ENCODE results near the gene XYLT1. TPM values are rescaled to one million over a fixed set of nuclear protein-coding genes. Genes with fewer than 3 reads are reported as not detected.
"Not testable (repeated sequence)": the region's sequence is repeated elsewhere in the genome, so short reads cannot be mapped to it uniquely, and the experiment has no call there.

XYLT1 gene
- total RNA-seq, 1 experiment from 2014 or later = 14.5 TPM

GRCh38 chr16:17483351-17483750, 12.6 kb upstream of the XYLT1 start:
- no peak overlapping the region for H3K27ac Mint-ChIP-seq
- H3K36me3 Mint-ChIP-seq (ENCODE audit: insufficient read depth in 1 of 3, low read depth in 3 of 3) = no peaks in the 10 kb centered on the region; a peak in 2 of 7 replicates
- H4K5ac ChIP-seq (ENCODE audit: insufficient read length, low read depth, low read length) = no peak overlapping the region
- H3K27ac ChIP-seq (ENCODE audit: insufficient read length, low read depth, low read length) = no peak overlapping the region
- H3K4me3 Mint-ChIP-seq = no peak overlapping the region
- no peak overlapping the region for H4K91ac ChIP-seq (ENCODE audit: insufficient read length, low read depth, low read length)
- peak overlapping the region; percentile 22 for H2AFZ ChIP-seq (ENCODE audit: low read length)
- no peaks in the 10 kb centered on the region for H3K27me3 ChIP-seq (ENCODE audit: insufficient read depth, low read length)
- H3K27me3 Mint-ChIP-seq (ENCODE audit: low read depth) = peaks cover 6% of the 10 kb centered on the region
- no peak overlapping the region for H3K9ac ChIP-seq (ENCODE audit: extremely low read depth, insufficient read length, low read length)
- TF ChIP-seq, protein P1, sequence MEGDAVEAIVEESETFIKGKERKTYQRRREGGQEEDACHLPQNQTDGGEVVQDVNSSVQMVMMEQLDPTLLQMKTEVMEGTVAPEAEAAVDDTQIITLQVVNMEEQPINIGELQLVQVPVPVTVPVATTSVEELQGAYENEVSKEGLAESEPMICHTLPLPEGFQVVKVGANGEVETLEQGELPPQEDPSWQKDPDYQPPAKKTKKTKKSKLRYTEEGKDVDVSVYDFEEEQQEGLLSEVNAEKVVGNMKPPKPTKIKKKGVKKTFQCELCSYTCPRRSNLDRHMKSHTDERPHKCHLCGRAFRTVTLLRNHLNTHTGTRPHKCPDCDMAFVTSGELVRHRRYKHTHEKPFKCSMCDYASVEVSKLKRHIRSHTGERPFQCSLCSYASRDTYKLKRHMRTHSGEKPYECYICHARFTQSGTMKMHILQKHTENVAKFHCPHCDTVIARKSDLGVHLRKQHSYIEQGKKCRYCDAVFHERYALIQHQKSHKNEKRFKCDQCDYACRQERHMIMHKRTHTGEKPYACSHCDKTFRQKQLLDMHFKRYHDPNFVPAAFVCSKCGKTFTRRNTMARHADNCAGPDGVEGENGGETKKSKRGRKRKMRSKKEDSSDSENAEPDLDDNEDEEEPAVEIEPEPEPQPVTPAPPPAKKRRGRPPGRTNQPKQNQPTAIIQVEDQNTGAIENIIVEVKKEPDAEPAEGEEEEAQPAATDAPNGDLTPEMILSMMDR (conservative IDR thresholded peaks at IDR 0.05) = no peak
- H3K4me2 ChIP-seq (ENCODE audit: insufficient read depth, insufficient read length, low read length) = no peak overlapping the region
- H2BK20ac ChIP-seq (ENCODE audit: low read depth, low read length, poor library complexity, severe bottlenecking) = no peak overlapping the region
- no peak for DNase-seq
- no peak overlapping the region for H3K4ac ChIP-seq (ENCODE audit: low read depth, low read length)
- no CpG with 5 or more reads among the region's 3 CpGs for WGBS (ENCODE audit: extremely low coverage, insufficient read length, low lambda C conversion rate)
- no peak overlapping the region for H4K8ac ChIP-seq (replicated peaks; ENCODE audit: insufficient read length, low read depth, low read length)
- H3K18ac ChIP-seq (ENCODE audit: insufficient read length, low read depth, low read length) = no peak overlapping the region
- H3K9me3 ChIP-seq (ENCODE audit: control insufficient read depth, low read depth, low read length) = no peaks in the 10 kb centered on the region
- peak overlapping the region; percentile 56 for H3K56ac ChIP-seq (ENCODE audit: insufficient read length, low read depth, low read length)
- H3K23me2 ChIP-seq (ENCODE audit: insufficient read length, low read depth, low read length, poor library complexity, severe bottlenecking) = no peaks in the 10 kb centered on the region
- no peak overlapping the region for H3T11ph ChIP-seq (ENCODE audit: low read length)
- peaks cover 3% of the 10 kb centered on the region; the same call in 1 of the 2 replicates for H3K4me1 ChIP-seq (ENCODE audit: insufficient read depth, low read length)
- no peak overlapping the region for H3K23ac ChIP-seq (ENCODE audit: insufficient read length, low read depth, low read length)
- no peak overlapping the region for H2BK120ac ChIP-seq (ENCODE audit: low read depth, low read length, poor library complexity, severe bottlenecking)
- H3K14ac ChIP-seq (ENCODE audit: insufficient read depth, low read length) = no peak overlapping the region
- H2BK15ac ChIP-seq (ENCODE audit: low read depth, low read length) = no peak overlapping the region
- no peak overlapping the region for H2AK5ac ChIP-seq (ENCODE audit: insufficient read length, low read length)
- no peaks in the 10 kb centered on the region for H3K79me2 ChIP-seq (ENCODE audit: insufficient read depth, low read length)
- no peaks in the 10 kb centered on the region for H3K79me1 ChIP-seq (ENCODE audit: insufficient read depth, low read depth, low read length, poor library complexity, severe bottlenecking)
- H3K9me3 Mint-ChIP-seq = peaks cover 0 to 6% of the 10 kb centered on the region in 2 experiments; a peak in 2 of 5 replicates
- no peaks in the 10 kb centered on the region for H4K20me1 ChIP-seq (ENCODE audit: control insufficient read depth, insufficient read depth, insufficient read length)
- no peak overlapping the region for H2BK5ac ChIP-seq (ENCODE audit: insufficient read length, low read length)
- H3K4me1 Mint-ChIP-seq = peaks cover 9 to 10% of the 10 kb centered on the region in 2 experiments
- no peak overlapping the region for H2BK12ac ChIP-seq (ENCODE audit: insufficient read length, low read depth, low read length)

DNA sequence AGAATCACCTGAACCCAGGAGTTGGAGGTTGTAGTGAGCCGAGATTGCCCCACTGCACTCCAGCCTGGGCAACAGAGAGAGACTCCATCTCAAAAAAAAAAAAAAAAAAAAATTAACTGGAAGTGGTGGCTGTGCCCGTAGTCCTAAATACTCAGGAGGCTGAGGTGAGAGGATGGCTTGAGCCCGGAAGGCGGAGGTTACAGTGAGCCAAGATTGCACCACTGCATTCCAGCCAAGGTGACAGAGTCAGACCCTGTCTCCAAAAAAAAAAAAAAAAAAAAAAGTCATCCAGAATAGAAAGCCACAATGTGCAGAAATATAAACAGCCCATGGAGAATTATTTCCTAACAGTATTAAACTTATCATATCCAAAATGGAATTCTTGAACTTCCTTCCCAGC, 11.6 kb upstream of the XYLT1 start:
- not testable (repeated sequence) for H2AK5ac ChIP-seq (ENCODE audit: insufficient read length, low read length); H3K4me1 ChIP-seq (ENCODE audit: insufficient read depth, low read length); H3K79me1 ChIP-seq (ENCODE audit: insufficient read depth, low read depth, low read length, poor library complexity, severe bottlenecking); H4K8ac ChIP-seq (replicated peaks; ENCODE audit: insufficient read length, low read depth, low read length); H3K9me3 Mint-ChIP-seq; H2BK120ac ChIP-seq (ENCODE audit: low read depth, low read length, poor library complexity, severe bottlenecking); H3K18ac ChIP-seq (ENCODE audit: insufficient read length, low read depth, low read length); H3K36me3 Mint-ChIP-seq (ENCODE audit: insufficient read depth in 1 of 3, low read depth in 3 of 3); H2BK20ac ChIP-seq (ENCODE audit: low read depth, low read length, poor library complexity, severe bottlenecking); H3K27me3 ChIP-seq (ENCODE audit: insufficient read depth, low read length); H2AFZ ChIP-seq (ENCODE audit: low read length); H3K23ac ChIP-seq (ENCODE audit: insufficient read length, low read depth, low read length); H4K5ac ChIP-seq (ENCODE audit: insufficient read length, low read depth, low read length); H3K9ac ChIP-seq (ENCODE audit: extremely low read depth, insufficient read length, low read length); H3K4ac ChIP-seq (ENCODE audit: low read depth, low read length); DNase-seq; H3K56ac ChIP-seq (ENCODE audit: insufficient read length, low read depth, low read length); H3K4me2 ChIP-seq (ENCODE audit: insufficient read depth, insufficient read length, low read length); H3K9me3 ChIP-seq (ENCODE audit: control insufficient read depth, low read depth, low read length); H4K20me1 ChIP-seq (ENCODE audit: control insufficient read depth, insufficient read depth, insufficient read length); H3K79me2 ChIP-seq (ENCODE audit: insufficient read depth, low read length); H2BK5ac ChIP-seq (ENCODE audit: insufficient read length, low read length); H2BK15ac ChIP-seq (ENCODE audit: low read depth, low read length); H3K27me3 Mint-ChIP-seq (ENCODE audit: low read depth); H3K27ac Mint-ChIP-seq; H2BK12ac ChIP-seq (ENCODE audit: insufficient read length, low read depth, low read length); H3T11ph ChIP-seq (ENCODE audit: low read length); H3K14ac ChIP-seq (ENCODE audit: insufficient read depth, low read length); H4K91ac ChIP-seq (ENCODE audit: insufficient read length, low read depth, low read length); H3K27ac ChIP-seq (ENCODE audit: insufficient read length, low read depth, low read length); H3K4me3 Mint-ChIP-seq; H3K23me2 ChIP-seq (ENCODE audit: insufficient read length, low read depth, low read length, poor library complexity, severe bottlenecking)
- no CpG with 5 or more reads among the region's 4 CpGs for WGBS (ENCODE audit: extremely low coverage, insufficient read length, low lambda C conversion rate)
- peaks cover 9 to 10% of the 10 kb centered on the region in 2 experiments for H3K4me1 Mint-ChIP-seq

Data from H9 (cell line).